22Rv1 (cell line): ENCODE results near the gene LRRC57.
"Not testable (repeated sequence)": the region's sequence is repeated elsewhere in the genome, so short reads cannot be mapped to it uniquely, and the experiment has no call there.

ENCODE experiments used
- H3K27ac ChIP-seq: fragments of 450-650 bp; 2 replicates; pipeline ENCODE4 v1.5.1; 2017
- ZFX ChIP-seq: fragments of 450-650 bp; IDR thresholded peaks from 2 replicates; pipeline ENCODE4 v1.6.1; 2017; ENCODE audit warnings: antibody characterized with exemption, borderline replicate concordance
- TF ChIP-seq, protein P1 (sequence below): fragments of 450-650 bp; IDR thresholded peaks from 2 replicates; pipeline ENCODE4 v1.5.1; 2017; ENCODE audit warnings: mild to moderate bottlenecking

LRRC57 gene

DNA sequence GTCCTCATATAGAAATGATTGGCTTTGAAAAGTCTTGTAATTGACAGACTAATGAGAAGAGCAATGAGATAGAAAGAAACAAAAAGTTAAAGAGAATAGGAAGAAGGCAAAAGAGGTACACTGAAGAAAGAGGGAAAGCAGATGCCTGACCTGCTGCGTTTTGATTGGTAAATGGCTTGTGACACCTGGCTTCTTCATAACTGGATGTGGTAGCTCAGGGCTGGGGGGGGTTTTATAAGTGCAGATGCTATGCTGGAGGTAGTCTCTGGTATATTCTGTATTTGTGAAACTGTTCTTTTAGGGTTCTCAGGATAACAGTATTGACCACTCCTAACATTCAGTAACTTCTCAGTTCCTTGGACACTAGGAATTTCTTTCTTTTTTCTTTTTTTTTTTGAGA, 28.2 kb upstream of the LRRC57 start:
- TF ChIP-seq ZFX, result no peak
- TF ChIP-seq, protein P1, sequence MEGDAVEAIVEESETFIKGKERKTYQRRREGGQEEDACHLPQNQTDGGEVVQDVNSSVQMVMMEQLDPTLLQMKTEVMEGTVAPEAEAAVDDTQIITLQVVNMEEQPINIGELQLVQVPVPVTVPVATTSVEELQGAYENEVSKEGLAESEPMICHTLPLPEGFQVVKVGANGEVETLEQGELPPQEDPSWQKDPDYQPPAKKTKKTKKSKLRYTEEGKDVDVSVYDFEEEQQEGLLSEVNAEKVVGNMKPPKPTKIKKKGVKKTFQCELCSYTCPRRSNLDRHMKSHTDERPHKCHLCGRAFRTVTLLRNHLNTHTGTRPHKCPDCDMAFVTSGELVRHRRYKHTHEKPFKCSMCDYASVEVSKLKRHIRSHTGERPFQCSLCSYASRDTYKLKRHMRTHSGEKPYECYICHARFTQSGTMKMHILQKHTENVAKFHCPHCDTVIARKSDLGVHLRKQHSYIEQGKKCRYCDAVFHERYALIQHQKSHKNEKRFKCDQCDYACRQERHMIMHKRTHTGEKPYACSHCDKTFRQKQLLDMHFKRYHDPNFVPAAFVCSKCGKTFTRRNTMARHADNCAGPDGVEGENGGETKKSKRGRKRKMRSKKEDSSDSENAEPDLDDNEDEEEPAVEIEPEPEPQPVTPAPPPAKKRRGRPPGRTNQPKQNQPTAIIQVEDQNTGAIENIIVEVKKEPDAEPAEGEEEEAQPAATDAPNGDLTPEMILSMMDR, result no peak
- H3K27ac ChIP-seq, result no peak overlapping the region

DNA sequence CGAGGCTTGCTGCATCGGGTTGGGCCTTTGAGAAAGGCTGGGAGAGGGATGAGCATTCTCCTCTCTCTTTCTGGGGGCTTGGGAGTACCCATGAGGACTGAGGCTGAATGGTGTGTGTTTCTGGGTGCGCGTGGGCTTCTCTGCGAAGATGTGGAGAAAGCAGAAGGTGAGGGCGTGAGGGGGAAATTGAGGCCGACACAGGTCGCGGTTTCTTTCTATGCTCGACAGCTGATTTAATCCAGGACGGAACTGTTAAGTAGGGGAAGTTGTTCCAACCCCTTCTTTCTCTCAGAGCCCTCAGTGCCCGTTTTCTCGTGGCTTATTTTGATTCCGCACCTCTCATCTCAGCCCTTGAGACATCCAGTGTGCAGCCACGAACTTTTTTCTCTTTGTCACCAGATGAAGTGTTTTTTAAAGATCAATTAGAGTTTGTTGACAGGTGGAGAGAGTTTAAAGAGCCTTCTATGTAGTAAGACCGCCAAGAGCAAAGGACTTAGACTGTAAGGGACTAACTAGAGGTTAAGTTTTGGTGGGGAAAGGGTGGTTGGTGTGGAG, 27.5 kb upstream of the LRRC57 start:
- H3K27ac ChIP-seq, result no peak overlapping the region
- no peak for TF ChIP-seq ZFX
- TF ChIP-seq, protein P1, result no peak

DNA sequence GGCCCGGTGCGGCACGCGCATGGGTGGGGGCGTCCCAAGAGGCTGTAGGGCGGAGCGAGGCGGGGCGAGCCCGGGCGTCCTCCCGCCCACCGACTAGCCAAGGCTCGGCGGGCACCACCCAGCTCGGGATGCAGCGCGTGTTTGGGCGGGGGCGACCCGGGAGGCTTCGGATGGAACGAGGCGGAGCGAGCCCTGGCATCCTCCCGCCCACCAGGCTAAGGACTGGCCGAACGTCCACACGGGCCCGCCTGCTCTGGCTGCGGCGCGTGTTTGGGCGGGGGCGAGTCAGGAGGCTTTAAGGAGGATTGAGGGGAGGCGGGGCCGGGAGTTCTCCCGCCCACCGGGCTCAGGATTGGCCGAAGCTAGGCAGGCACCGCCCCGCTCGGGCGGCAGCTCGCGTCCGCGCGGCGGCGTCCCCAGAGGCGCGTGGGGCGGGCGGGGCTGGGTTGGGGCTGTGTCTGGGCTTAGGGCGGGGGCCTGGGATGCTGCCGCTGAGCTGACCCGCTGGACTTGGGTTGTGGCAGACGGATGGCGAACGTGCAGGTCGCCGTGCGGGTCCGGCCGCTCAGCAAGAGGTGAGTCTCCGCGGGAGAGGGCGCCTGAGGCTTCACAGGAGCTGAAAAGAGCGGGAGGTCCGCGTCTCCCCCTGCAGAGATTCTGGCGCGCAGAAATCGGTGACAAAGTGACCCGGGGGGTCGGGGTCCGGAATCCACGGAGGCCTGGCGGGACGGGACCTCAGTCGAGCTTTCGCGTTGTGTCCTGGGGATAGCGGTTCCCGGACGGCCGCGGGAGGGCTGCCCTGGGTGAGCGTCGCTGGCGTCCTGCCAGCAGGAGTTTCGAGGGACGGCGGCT, 26.8 kb upstream of the LRRC57 start, which contains the start of gene STARD9:
STARD9 (plus strand) TSS at position 419 of the 852 bp plus-strand sequence; CDS start at position 529, 110 bp downstream.
- no peak for TF ChIP-seq ZFX
- TF ChIP-seq, protein P1, result no peak; the same call in 1 of the 2 replicates
- no peak within 1 kb of the TSS for H3K27ac ChIP-seq

DNA sequence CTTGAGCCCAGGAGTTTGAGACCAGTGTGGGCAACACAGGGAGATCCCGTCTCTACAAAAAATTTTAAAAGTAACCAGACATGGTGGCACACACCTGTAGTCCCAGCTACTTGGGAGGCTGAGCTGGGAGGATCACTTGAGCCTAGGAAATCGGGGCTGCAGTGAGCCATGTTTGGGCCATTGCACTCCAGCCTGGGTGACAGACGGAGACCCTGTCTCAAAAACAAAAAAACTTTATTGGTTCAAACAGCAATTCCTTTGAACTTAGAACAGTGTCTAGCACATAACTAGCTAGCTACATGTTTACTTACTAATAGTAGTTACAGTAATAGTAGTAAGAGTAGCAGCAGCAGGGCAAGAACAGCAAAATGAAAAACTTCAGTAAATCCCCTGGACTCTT, 10.1 kb upstream of the LRRC57 start:
- TF ChIP-seq ZFX, result no peak
- TF ChIP-seq, protein P1, result no peak
- no peak overlapping the region for H3K27ac ChIP-seq

DNA sequence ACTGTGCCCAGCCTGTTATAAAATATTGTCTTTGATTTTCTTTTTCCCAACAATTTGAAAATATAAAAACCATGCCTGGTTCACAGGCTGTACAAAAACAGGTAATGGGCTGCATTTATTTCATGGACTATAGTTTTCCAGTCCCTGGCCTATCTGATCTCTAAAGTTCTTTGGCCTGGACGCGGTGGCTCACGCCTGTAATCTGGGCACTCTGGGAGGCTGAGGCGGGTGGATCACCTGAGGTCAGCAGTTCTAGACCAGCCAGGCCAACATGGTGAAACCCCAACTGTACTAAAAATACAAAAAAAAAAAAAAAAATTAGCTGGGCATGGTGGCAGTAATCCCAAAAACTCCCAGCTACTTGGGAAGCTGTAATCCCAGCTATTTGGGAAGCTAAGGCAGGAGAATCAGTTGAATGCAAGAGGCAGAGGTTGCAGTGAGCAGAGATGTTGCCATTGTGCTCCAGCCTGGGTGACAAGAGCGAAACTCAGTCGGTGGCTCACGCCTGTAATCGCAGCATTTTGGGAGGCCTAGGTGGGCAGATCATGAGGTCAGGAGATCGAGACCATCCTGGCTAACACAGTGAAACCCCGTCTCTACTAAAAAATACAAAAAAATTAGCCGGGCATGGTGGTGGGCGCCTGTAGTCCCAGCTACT, 8.1 kb upstream of the LRRC57 start:
- not testable (repeated sequence) for H3K27ac ChIP-seq

DNA sequence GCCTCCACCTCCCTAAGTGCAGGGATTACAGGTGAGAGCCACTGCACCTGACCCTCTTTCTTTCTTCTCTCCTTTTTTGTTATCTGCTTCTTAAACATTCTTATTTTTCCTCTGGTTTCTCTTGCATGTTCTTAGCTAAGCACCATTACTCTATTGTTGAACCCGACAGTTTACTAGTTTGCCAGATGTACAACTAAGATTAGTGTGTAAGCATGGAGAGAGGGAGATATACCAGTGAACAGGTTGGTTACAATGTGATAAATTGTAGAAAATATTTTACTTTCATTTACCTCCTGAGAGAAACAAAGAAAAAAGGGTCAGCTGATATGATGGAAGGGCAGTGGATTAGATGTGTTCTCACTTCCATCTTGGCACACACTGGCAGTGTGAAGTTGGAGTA, 5.0 kb upstream of the LRRC57 start:
- no peak for TF ChIP-seq ZFX
- TF ChIP-seq, protein P1, result no peak
- no peak overlapping the region for H3K27ac ChIP-seq

DNA sequence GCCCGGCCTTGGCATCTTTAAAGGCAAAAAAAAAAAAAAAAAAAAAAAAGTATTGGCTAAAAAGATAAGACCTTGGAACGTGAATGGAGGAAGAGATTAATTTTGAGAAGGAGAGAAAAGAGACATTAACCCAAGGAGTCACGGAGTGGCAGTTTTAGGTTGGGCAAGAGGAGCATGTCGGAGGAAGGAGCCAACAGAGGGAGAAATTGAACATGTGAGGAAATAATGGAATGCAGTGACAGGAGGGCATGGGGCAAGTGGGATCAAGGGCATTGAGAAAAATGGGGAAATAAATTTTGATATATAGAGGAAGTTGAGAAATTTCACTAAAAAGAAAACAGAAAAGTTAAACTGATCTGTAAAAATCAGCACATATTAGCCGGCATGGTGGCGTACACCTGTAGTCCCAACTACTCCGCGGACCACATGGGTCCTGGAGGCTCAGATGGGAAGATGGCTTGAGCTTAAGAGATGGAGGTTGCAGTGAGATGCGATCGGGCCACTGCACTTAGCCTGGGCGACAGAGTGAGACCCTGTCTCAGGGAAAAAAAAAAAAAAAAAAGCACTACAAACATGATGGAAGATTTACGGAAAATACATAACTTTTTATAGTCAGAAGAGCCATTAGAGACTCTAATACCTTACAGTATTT, 1.3 kb upstream of the LRRC57 start:
- TF ChIP-seq, protein P1, result no peak
- no peak for TF ChIP-seq ZFX
- H3K27ac ChIP-seq, result no peak overlapping the region
